ENCODE results near the gene ZNF580. TPM values are rescaled to one million over a fixed set of nuclear protein-coding genes. Genes with fewer than 3 reads are reported as not detected.
A peak's percentile ranks its signal among the peaks of the same experiment; 100 is the strongest.

Gene ZNF580
- polyA plus RNA-seq, 1 donor (not counting 4 experiments of a cell fraction or from before 2014, with no cell fraction given) = 3.0 TPM

- no peak for DNase-seq (ENCODE audit: low read depth, low spot score)
- Histone ChIP-seq H3K4me1 (ENCODE audit: control insufficient read depth, extremely low read depth, insufficient read depth, low read length) (peaks cover 19% of the 10 kb centered on the region), H3K36me3 (ENCODE audit: control insufficient read depth in 2 of 2, extremely low read depth in 1 of 2, insufficient read depth in 2 of 2, low read length in 2 of 2) (peaks cover 26 to 40% of the 10 kb centered on the region in 2 experiments), H3K79me2 (ENCODE audit: control insufficient read depth, insufficient read depth, low read length) (peaks cover 73% of the 10 kb centered on the region), H3K27me3 (ENCODE audit: control insufficient read depth, extremely low read depth, insufficient read depth, low read length) (no peaks in the 10 kb centered on the region), H3K9me1 (ENCODE audit: control insufficient read depth, extremely low read depth, insufficient read depth, low read length) (no peaks in the 10 kb centered on the region), H3K4me3 (ENCODE audit: control insufficient read depth in 2 of 3, extremely low read depth in 1 of 3, insufficient read depth in 2 of 3, low read depth in 1 of 3, low read length in 3 of 3) (peak overlapping the region; percentile 87 to 99 (median 99)), H3K9me3 (ENCODE audit: control insufficient read depth, low read depth, low read length) (no peaks in the 10 kb centered on the region), H3K27ac (ENCODE audit: control insufficient read depth, insufficient read depth, low read length) (peak overlapping the region; percentile 95), H4K20me1 (ENCODE audit: control insufficient read depth, extremely low read depth, insufficient read depth, low read length) (peaks cover 34% of the 10 kb centered on the region), H3K9ac (ENCODE audit: control insufficient read depth, extremely low read depth, insufficient read depth, low read length) (peak overlapping the region; percentile 98), H2AFZ (ENCODE audit: control insufficient read depth, low read length) (no peak overlapping the region), H3K4me2 (ENCODE audit: control insufficient read depth, extremely low read depth, insufficient read depth, low read depth, low read length) (peak overlapping the region; percentile 94)
- FAIRE-seq = no peak
- dilution Hi-C loops (cut with MboI; ENCODE audit: extremely low pct_ligation_motif_present, low sequenced_read_pairs) = no loop called here
- TF ChIP-seq CTCF (optimal IDR thresholded peaks at IDR 0.05 in 1 of 3, IDR thresholded peaks at IDR 0.05 in 1 of 3, conservative IDR thresholded peaks at IDR 0.05 in 1 of 3; ENCODE audit: extremely low read depth in 1 of 3, insufficient read depth in 2 of 3, low read length in 3 of 3) (no peak), EZH2 (IDR thresholded peaks at IDR 0.05; ENCODE audit: low read length) (no peak)
These were observed 16.4 kb downstream of the ZNF580 start for GRCh38 chr19:55656988-55657747.

- Histone ChIP-seq H3K79me2 (ENCODE audit: control insufficient read depth, insufficient read depth, low read length) (peaks cover 89% of the 10 kb centered on the region), H3K4me2 (ENCODE audit: control insufficient read depth, extremely low read depth, insufficient read depth, low read depth, low read length) (no peak overlapping the region), H3K9me1 (ENCODE audit: control insufficient read depth, extremely low read depth, insufficient read depth, low read length) (no peaks in the 10 kb centered on the region), H3K36me3 (ENCODE audit: control insufficient read depth in 2 of 2, extremely low read depth in 1 of 2, insufficient read depth in 2 of 2, low read length in 2 of 2) (peaks cover 40 to 56% of the 10 kb centered on the region in 2 experiments), H3K4me1 (ENCODE audit: control insufficient read depth, extremely low read depth, insufficient read depth, low read length) (peaks cover 19% of the 10 kb centered on the region), H3K4me3 (ENCODE audit: control insufficient read depth in 2 of 3, extremely low read depth in 1 of 3, insufficient read depth in 2 of 3, low read depth in 1 of 3, low read length in 3 of 3) (no peak overlapping the region), H3K9ac (ENCODE audit: control insufficient read depth, extremely low read depth, insufficient read depth, low read length) (no peak overlapping the region), H4K20me1 (ENCODE audit: control insufficient read depth, extremely low read depth, insufficient read depth, low read length) (peaks cover 38% of the 10 kb centered on the region), H3K9me3 (ENCODE audit: control insufficient read depth, low read depth, low read length) (no peaks in the 10 kb centered on the region), H3K27ac (ENCODE audit: control insufficient read depth, insufficient read depth, low read length) (no peak overlapping the region), H3K27me3 (ENCODE audit: control insufficient read depth, extremely low read depth, insufficient read depth, low read length) (no peaks in the 10 kb centered on the region), H2AFZ (ENCODE audit: control insufficient read depth, low read length) (no peak overlapping the region)
- dilution Hi-C loops (cut with MboI; ENCODE audit: extremely low pct_ligation_motif_present, low sequenced_read_pairs) = no loop called here
- TF ChIP-seq EZH2 (IDR thresholded peaks at IDR 0.05; ENCODE audit: low read length) = no peak
- TF ChIP-seq CTCF (optimal IDR thresholded peaks at IDR 0.05 in 1 of 3, IDR thresholded peaks at IDR 0.05 in 1 of 3, conservative IDR thresholded peaks at IDR 0.05 in 1 of 3; ENCODE audit: extremely low read depth in 1 of 3, insufficient read depth in 2 of 3, low read length in 3 of 3) = no peak
- FAIRE-seq (no peak), DNase-seq (ENCODE audit: low read depth, low spot score) (no peak)
These were observed 18.2 kb downstream of the ZNF580 start for GRCh38 chr19:55658846-55659459.
